HL-60/S4 (cell line): ENCODE measurements around the gene CDKAL1.

Source experiments
- in situ Hi-C: fragments of 300-500 bp; cut with MboI; formaldehyde crosslinking; loops from 2 replicates; pipeline ENCODE4 v1.14.3; 2022; ENCODE audit warnings: low sequenced_read_pairs

Gene CDKAL1

DNA sequence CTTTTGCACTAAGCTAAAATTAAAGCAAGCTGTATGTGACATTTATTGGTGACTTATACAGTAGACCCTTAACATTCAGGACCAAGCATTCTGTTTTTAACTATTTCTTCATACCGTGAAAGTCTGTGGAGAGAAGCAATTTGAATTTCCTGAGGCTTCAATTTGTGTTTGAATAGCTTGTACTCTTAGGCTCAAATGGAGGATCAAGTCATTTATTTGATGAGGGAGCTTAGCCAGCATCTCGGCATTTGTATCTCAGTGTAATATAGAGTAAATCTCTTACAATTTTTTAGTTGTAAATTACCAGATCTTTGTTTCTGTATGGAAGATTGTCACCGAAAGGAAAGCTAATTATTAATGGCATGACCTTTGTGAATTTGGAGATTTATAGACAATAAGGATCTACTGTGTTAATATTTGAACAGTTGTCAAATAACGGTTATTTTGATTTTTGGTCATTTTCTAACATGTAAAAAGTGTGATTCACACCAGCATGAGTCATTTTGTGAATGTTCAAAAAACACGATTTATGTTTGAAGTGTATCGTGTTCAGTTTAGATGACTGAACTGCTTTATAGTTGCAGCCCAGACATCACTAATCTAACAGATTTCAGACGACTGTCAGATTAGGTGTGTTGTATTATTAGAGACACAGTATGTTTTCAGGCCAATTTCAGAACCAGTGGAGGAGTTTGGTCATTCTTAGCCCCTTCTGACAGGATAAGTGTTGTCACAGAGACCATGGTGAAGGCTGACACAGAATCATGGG, 332.9 kb downstream of the CDKAL1 start:
- in situ Hi-C loops = no loop called here

DNA sequence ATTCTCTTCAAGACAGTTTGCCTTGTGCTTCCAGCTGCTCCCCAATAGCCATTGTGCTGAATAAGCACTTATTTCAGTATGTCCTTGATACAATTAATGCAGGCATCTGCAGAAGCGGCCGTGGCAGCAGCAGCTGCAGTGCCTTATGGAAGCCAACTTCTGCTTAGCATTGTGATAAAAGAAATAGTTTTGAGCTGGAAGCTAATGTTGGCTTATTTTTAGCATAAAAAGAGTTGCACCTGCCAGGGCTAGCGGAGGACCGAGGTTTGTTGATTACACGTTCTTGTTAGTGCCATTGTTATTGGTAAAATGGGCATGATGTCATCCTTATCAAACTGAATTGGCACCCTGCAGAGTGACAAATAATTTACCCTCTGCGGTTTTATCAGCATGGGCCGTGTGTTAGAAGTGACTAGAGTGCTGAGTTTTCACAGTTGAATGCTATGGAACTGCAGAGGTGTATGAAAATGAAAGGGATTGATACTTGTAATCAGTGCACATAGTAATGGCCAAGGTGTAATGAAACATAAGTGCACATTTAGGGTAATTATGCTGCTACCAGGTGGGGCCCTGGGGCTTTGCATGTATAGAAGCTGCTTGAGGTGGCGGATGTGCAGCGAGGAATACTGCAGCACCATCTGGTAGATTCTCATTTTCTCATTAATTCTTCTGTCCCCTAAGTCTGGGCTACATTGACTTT, 334.3 kb downstream of the CDKAL1 start:
- in situ Hi-C loops = no loop called here

DNA sequence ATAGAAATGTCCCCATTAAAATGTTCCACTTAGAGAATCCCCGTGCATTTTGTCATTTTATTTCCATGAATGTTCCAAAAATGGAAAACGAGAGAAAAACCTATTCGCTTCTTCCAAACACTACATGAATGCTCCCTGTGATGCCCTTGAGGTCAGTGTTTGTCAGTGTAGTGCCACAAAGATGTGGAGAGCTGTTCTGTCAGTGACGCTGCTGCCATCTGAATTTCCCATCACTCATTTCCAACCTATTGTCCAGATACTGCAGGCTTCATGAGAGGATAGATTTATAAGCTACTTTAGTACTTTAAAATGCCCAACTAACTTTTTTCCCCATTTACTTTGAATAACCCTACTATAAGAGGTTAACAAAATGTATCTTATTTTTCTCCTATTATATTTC, 335.8 kb downstream of the CDKAL1 start:
- in situ Hi-C loops = no loop called here

DNA sequence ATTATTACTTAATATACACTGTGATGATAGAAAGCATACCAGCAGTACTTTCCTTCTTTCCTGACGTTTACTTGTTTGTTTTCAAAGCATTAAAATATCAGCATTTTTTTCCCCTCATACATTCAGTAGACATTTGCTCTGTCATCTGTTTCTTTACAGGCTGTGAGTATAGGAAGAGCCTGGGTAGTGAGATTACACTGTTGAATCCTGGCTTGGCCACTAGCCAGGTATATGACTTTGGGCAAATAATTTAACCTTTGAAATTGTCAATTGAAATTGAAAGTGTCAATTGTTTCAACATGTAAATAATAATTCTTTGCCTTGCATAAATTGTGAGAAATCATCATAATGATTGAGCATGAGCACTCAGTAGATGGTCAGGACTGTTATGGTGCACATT, 336.2 kb downstream of the CDKAL1 start:
- in situ Hi-C loops = no loop called here

DNA sequence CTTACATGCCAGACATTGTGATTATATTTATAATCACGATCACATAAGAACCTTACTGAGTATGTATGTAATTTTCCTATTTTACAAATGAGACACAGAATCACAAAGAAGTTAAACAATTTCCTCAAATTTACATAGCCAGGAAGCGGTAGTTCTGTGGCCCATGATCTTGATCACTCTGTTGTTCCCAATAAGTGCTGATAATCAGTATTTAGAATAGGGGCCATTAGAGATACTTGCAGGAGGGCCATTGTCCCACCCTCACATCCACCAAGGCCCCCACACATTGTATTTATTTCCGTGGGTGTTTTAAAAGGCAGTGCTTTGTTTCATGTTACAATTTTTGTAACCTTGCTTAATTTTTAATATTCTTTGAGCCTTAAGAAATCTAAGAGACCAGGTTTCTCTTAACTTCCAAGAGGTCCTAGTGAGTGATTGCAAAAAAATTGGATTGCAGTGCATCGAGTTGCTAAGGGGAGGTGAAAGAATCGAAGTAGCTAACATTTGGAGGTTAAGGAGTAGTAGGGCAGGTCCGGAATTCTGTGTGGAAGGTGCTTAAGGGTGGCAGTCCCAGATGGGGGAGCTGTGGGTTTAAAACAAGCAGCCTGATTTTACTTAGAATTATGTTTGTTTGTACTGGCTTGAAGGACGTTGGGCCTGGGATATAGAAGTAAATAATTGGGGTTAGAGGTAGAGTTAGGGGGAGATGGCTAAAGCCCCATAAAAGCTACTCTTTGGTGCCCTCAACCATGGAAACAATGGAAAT, 339.4 kb downstream of the CDKAL1 start:
- in situ Hi-C loops = no loop called here

DNA sequence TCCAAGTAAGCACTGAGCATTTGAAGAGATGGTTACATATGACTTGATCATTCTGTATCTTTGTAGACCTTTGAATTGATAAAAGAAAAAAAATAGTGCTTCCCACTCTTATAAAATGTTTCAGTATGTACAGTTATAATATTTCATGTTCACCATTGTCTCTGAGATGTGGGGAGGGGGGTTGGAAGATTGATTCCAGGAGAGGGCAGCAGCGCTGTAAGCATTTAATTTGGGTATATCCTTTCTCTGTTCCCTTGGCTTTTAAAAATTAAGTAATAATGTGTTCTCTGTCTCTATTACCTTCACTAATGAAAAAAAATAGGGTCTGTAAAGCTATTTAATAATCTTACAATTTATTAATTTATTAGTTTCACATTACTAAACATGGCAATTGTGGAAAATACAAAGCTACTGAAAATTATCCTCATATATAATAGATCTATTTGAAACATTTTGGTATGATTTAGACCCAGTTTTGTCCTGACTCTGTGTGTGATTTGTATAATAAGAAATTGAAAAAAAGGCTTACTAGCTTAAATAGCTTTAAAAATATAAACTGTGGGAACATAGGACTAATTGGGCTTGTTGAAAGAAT, 341.2 kb downstream of the CDKAL1 start:
- in situ Hi-C loops = no loop called here

DNA sequence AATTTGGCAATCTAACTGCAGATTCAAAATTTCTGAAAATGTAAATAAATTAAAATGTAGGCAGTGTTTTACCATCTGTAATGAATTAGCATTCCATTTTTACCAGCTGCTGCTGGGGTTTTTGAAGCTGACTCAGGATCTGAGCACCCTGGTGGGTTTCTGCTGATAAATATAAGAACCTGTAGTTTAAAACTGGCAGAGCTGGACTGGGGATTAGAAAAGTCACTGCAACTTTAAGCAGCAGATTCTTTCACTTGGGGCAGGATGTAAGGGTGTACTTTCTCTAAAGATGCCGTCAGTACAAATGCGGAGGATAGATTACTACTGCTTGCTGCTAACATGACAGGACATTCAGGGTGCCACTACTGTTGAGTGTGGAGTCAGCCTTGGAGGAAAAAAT, 341.8 kb downstream of the CDKAL1 start:
- in situ Hi-C loops = no loop called here

DNA sequence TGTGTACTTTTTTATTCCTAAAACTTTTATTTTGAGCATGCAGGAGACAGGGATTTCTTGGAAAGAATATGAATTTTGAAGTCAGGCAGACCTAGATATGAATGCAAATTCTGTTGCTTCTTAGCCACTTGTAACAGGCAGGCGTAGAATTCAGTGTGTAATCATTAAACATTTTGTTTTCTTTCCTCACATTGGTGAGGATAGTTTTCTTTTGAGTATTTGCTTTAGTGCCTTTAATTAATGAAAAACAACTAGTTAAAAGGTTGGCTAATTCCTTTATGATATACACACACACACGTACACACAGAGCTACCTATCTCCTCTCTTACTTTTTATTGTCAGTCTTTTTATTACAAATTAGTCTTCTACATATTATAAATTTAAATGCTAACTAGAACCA, 342.3 kb downstream of the CDKAL1 start:
- in situ Hi-C loops = no loop called here

DNA sequence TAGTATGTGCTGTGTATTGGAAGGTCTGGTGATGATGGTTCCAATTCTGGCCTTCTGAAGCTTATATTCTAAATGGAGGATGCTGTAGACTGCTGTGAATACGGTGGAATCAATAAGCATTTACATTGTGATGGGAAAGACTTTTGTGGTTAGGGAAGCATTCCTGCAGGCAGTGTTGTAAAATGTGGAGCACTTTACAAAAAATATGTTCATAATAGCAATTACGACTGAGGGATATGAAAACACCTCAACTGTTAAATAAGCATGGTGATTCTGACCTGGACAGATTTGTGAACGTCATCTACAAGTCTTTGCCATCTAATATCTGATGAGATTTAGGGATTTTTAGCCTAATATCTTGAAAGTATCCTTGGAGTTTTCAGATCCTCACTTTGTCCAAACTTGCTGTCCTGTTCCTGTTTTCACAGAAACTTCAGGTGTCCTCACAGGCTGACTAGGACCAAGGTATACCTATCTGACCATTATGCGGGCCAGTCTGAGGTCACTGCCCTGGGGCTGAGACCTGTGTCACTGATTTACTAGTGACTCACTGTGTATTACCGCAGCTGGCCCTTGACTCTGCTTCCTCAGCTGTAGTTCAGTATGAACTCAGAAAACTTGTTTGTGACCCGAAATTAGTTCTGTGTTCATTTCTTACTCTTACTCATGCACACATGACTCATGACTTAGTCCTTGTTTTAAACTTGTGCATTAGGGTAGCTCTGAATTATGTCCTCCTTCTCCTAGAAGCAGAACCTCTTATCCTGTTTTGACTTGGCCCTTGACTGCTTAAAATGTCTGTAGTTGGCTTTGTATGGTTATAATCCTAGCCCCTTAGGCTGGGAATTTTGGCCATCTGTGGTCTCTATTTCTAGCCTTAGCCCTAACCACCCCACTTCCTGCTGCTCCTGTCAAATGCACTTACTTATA, 343.0 kb downstream of the CDKAL1 start:
- in situ Hi-C loops = no loop called here

DNA sequence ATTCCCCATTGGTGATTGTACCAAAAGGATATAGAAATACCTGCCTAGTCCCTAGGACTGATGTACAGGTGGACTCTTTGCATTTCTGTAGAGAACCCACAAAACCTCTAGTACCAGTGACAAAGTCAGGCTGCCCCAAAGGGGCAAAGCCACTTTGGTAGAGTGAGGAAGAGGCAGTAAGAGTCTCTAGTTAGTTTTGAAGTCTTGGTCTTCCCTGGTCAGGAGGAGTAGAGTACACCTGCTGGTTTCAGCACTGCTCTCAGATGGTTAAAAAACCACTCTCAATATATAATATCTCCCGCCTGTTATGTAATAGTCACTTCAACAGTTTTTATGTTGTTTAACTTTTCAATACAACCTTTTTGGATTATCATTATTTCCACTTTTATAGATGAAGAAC, 344.9 kb downstream of the CDKAL1 start:
- in situ Hi-C loops = no loop called here

DNA sequence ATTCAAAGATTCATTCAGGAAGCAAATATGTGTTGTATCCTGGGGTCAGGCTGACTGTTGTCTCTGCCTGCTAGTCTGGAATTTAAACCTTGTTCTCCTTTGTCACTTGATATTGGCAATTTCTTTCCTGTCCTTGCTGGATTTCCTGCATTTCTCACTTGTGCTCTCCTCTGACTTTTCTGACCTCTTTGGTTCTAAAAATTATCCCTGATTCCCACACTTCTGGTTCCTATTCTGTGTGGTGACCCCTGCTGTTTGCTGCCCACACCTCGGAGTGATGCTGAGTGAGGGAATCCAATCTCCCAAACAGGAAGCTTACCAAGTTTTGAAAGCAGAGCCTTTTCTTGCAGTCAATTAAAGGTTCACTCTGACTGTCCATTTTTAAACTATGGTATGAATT, 345.3 kb downstream of the CDKAL1 start:
- in situ Hi-C loops = no loop called here

DNA sequence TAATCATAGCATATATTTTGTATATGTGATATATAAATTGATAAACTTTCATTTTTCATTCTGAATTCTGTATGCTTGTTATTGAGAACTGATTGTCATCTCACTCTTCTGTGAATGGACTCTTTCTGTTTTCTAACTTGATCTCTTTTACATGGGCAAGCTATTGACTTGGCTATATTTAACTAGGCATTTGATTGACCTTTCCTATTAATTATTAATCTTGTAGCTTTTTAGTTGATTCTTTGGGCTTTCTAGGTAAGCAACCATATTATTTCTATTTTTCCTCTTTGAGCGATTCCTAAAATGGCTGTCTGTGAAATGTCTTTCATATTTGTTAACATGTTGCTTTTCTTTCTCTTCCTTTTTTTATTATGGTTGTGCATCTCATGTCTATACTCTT, 347.1 kb downstream of the CDKAL1 start:
- in situ Hi-C loops = no loop called here

DNA sequence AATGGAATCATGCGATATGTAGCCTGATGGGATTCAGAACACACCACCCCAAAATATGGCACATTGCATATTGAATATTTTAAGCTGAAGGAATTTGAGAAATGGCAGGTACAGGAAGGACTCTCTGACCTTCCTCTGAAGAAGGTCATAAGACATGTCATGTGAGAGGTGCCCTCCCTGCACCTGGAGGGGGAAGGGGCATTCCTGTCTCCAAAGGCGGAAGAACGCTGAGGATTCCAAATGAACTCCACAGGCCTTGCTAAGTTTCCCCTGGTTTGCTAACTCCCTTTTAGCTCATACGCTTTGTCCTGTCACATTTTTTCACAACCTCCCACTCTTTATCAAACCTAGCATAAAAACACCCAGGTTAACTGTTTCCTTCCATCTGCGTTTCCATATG, 347.8 kb downstream of the CDKAL1 start:
- in situ Hi-C loops = no loop called here

DNA sequence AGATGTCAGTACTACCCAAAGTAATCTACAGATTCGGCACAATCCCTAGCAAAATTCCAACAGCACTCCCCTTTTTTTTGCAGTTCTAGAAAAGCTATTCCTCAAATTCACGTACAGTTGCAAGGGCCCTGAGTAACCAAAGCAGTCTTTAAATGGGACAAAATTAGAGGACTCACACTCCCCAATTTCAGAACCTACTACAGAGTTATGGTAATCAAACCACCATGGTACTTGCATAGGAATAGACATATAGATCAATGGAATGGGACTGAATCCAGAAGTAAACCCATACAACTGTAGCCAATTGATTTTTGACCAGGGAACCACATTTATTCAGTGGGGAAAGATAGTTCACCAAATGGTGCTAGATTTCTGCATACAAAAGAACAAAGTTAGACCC, 350.8 kb downstream of the CDKAL1 start:
- in situ Hi-C loops = no loop called here

DNA sequence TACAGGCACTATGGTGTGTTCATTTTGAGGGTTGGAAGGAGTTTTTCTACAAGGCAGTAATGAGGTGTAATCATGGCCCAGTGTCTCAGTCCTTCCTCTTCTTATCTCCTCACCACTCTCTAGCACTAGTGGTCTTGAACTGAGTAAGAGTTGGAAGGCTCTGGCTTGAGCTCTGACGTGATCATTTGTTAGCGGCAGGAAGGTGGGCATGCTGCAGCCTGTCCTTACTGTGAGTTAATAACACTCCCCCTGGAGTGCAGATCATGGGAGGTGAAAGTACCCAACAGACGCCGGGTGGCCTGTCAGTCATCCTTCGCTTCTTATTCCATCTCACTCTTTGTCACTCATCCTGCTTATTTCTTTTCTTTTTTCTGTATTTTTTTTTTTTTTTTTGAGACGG, 356.9 kb downstream of the CDKAL1 start:
- in situ Hi-C loops = no loop called here

DNA sequence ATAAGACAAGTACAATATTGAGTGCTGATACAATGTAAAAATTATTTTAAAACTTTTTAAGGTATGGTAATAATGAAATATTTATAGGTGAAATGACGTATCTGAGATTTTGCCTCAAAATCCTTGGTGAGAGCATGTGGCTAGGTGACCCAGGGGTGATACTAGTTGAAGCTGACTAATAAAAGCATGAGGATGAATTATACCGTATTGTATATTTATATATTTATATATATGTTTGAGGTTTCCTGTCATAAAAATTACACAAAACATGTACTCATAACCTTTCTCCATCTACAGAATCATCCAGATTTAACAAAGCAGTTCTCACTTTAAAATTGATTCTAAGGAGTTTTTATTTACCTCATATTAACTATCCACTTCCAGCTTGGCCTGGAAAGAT, 358.1 kb downstream of the CDKAL1 start:
- in situ Hi-C loops = no loop called here

DNA sequence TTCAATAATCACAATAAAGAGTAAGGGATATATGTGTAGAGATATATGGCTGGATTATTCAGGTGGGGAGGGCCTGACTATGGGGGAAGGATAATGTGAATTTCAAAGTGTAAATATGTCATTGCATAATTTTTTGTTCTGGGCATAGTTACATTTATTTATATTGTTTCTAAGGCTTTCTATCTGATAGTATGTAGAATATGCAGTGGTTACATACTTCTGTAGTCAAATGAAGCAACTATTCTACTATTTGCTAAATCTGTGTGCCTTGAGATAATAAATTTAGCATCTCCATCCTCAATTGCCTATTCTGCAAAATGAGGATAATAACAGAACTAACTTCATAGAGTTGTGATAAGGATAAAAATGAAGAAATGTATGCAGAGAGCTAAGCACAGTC, 359.2 kb downstream of the CDKAL1 start:
- in situ Hi-C loops = no loop called here

DNA sequence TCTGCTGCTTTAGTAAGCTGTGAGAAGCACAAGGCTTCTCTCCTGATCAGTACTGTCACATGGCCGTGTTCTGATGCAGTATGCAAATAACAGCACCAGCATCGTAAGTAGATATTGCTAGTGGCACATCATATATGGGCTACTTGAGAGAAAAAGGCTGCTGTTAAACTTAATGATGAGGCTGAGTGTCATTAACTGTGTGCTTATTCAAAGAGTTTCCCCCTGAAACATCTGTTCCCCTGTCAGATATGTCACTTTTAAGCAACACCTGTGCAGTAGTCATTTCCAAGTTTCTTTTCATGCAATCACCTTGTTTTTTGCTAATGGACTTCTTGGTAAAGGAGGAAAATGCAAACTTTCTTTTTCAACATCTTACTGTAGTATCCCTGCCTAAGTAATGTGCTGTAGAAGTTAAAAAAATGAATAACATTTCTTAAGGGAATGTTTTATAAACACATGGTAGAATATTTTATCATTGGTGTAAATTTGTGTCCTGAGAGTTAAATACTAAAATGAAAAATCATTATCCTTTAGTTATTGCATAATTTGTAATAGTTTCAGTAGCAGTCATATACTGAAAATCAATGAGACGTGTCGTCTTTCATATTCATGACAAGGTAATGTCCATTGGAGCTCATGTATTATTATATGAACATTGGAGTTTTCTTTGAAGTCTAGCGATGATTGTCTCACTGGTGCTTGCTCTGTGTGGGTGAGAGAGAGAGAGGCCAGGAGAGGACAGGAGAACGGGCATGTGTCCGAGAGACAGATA, 366.3 kb downstream of the CDKAL1 start:
- in situ Hi-C loops = no loop called here

DNA sequence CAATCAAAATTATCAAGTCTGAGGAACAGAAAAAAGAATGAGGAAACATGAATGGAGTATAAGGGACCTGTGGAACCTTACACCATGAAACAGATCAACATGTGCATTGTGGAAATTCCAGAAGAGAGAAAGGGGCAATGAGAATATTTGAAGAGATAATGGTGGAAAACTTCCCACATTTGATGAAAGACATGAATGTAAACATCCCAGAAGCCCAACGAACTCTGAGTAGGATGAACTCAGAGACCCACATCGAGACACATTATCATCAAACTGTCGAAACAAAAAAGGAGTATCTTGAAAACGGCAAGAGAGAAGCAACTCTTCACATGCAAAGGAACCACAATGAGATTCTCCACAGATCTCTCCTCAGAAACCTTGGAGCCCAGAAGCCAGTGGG, 371.1 kb downstream of the CDKAL1 start:
- in situ Hi-C loops = no loop called here

DNA sequence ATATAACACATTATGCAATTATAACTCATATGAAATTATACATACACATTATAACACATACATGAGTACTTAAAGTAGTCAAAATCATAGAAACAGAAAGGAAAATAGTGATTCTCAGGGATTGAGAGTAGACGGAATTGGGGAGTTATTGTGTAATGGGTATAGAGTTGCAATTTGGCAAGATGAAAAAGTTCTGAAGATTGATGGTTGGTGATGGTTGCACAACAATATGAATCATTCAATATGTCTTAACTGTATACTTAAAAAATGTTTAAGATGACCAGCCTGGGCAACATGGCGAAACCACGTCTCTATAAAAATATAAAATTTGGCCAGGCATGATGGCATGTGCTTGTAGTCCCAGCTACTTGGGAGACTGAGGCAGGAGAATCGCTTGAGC, 372.7 kb downstream of the CDKAL1 start:
- in situ Hi-C loops = no loop called here
